A673 (cell line): ENCODE measurements around the gene FAM20B.

Source experiments
- CTCF ChIP-seq: fragments of 300-800, 200-600 bp; sonication (generic); conservative IDR thresholded peaks from 2 replicates; pipeline ENCODE4 v1.5.1; 2017; ENCODE audit warnings: low read depth, mild to moderate bottlenecking, antibody characterized with exemption, low read length, moderate library complexity, mixed read lengths
- EZH2 ChIP-seq: fragments of 200-600 bp; sonication (generic); IDR thresholded peaks from 2 replicates; pipeline ENCODE4 v1.6.1; 2017; ENCODE audit warnings: borderline replicate concordance, low read depth, mild to moderate bottlenecking, mixed read lengths, antibody characterized with exemption, low read length; ENCODE audit not compliant: poor library complexity, severe bottlenecking

- TF ChIP-seq CTCF = no peak
- no peak for TF ChIP-seq EZH2
Observed at GRCh38 chr1:178999061-178999460, 26.6 kb upstream of the FAM20B start.
